HG02938 (cell line): Measurements from ENCODE around the gene PBX4.

Source experiments
- ATAC-seq: cut with Tn5 transposase; IDR thresholded peaks from one replicate; pipeline ENCODE4 v1.9.1; 2021; ENCODE audit warnings: mild to moderate bottlenecking, moderate library complexity; ENCODE audit not compliant: unreplicated experiment

The PBX4 gene

DNA sequence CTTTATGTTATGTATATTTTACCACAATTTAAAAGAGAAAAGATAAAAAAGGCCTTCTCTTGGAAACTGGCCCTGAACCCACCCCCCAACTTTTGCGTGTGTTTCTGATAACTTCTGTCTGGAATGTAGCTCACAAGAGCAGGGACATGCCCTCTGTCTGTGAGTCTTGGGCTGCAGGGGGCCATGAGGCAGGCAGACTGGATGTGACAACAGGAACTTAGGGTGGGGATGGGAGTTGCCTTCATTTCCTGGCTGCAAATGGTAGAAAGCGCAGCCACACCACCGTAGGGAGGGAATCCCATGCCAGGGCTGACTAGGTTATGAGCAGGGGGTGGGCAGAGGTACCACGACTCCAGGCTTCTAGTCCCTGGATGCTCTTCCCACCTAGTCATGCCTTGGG, 58.6 kb downstream of the PBX4 start:
- ATAC-seq: no peak

DNA sequence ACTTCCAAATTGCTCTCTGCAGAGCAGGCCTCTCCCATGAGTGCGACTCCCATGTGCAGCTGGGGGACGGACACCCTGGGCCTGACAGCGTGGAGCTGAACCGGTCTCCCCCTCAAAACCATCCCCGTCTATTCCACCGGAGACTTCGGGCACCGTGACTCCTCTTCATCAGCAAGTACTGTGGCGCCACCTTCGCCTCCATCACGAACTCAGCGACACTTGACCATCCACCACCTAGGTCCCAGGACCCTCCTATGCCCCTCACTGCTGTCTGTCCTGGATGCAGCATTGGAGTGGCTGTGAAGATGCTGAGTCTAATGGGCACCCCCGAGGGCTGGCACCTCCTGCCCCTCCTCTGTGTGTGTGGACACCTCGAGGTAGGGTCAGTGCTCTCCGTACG, 59.9 kb downstream of the PBX4 start:
- ATAC-seq: no peak

DNA sequence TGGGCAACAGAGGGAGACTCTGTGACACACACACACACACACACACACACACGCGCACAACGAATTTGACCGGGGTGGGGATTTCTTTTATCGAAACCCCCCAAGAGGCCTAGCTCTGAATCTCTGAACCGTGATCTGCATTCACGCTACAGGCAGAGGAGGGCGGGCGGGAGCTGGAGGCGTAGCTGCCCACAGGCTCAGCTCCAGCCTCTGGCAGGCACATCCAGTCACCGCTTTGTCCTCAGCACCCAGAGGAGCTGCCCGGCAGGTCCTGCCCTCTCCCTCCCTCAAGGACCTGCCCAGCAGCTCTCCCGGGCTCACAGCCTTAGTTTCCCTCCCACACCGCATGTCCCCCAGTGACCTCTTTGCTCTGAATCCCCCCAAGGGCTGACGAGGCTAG, 60.4 kb downstream of the PBX4 start:
- ATAC-seq: no peak

DNA sequence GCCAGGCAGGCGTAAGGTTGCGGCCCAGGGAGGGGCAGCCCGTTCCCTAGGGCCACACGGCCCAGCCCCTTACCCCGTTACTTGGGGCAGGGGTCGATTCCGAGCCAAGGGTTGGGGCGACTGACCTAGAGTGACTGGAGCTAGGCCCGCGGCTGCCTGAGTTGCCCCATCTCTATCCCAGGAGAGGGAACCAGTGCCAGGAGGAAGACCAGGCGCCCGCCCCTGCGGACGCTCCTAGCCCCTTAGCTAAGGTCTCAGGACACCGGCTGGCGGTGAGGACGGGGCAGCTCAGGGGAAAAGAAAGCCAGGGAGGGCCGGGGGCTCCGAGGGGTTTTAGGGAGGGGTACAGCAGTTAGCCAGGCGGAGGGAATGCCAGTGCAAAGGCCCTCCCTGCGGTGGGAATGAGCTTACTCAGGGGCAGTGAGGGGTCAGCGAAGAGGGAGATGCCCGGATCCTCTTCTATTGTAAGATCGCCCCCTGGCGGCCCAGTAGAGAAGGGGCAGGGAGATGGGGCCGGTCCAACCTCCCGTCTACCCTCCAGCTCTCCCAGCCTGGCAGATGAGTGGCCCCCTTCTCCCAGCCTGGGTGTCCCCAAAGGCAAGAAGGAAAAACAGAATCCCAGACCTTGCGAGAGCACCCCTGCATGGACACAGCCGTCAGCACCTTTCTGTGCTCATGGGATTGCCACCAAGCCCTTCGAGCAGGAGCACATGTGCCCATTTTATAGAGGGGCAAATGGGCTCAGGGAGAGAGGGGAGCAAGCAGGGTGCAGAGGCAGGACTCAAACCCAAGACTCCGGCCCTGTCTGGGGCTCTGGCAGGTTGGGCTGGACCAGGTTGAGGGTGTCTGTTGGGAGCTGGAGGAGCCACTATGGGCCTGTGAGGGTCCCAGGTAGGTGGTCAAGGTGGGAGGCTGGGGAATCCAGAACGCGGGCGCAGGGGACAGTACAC, 64.1 kb downstream of the PBX4 start:
- ATAC-seq: no peak

DNA sequence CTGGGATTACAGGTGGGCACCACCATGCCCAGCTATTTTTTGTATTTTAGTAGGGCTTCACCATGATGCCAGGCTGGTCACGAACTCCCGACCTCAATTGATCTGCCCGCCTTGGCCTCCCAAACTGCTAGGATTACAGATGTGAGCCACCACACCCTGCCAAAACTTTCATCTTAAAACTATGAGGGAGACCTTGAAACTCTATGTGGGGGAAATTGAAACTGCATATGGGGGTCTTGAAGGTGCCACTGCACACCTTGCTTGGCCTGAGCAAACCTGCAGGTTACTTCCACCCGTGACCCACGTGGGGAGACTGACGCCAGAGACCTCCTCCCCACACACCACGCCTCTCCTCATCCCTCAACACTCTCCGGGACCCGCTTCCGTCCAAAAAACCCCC, 64.8 kb downstream of the PBX4 start:
- no peak for ATAC-seq

DNA sequence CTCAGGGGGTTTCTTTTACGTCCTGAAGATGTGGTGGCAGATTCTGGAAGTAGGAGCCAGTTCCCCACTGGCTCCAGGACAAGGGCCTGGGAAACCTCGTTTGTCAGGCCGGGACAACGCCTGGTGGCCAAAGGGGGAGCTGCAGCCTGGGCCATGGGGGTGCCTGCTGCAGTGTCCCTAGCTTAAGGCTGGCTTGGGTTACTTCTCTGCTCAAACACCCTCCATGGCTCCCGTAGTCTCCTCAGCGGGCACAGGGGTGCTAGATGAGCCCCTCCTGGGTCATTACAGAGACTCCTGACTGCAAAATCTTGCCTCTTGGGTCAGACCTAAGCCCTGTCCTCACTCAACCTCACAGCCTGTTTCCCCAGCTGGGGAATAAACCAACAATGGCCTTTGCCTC, 65.7 kb downstream of the PBX4 start:
- no peak for ATAC-seq

DNA sequence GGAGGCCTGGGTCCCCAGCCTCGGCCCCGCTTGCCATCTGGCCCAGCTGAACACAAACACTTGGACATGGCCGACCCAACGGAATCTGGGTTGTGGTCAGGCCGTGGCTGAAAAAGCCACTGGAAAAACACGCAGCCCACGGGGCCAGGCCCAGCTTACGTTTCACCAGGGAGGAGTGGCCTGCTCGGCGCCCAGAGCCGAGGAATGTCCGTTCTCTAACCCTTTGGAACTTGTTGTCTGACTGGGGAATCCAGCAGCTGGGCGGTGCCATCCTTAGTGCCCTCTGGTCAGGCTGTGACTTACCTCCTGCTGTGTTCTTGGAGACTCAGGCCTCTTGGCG, 66.7 kb downstream of the PBX4 start:
- no peak for ATAC-seq

DNA sequence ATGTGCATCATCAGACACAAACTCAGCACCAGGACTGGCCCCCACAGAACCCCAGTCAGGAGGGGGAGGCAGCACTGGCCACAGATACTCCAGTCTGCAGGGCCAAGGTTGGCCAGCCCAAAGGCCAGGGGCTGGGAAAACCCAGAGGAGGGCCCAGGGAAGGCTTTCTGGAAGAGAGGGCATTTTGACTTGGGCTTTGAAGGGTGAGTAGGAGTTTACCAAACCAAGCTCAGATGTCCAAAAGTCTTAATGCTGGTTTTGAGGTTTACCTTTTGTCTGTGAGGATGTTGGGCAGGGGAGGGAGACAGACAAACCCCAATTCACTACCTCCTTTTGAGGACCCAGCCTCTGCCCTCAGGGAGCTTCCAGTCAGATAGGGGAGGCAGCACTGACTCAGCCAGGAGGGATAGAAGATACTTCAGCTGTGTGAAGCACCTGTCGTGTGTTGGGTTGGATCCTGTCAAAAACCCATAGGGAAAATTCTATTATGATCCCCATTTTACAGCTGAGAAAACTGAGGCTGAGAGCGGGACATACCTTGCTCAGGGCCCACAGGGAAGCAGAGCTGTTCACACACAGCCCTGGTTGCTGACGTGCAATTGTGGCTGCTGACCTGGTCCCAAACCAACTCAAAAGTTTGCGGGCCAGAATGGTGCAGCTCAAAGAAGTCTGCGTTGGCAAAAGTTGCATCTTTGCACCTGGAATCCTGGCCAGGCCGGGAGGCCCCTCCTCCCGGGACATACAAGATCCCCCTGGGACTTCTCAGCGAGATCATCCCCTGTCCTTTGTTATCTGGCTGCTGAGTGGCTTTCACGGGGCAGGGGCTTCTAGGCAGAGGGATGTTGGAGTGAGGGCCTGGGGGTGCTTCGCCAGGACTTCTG, 67.3 kb downstream of the PBX4 start:
- ATAC-seq: no peak

DNA sequence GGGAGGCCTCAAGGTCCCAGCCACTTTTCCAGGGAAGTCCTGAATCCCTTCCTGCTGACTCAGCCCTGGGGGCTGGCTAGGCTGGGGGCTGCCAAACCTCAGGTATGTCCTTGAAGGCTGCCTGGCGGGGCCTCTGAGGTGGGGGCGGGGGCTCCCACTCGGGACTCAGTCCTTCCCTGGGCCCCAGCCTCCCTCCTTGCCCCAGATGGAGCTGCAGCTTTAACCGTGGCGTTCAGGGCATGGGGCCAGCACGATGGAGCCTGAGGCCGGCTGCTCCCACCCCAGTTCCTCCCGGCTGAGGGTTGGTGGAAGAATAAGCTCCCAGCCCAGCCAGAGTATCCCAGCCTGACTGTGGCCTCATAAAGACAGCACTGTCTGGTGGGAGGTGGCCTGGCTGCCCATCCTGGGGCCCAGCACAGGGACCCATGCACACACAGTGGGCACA, 68.0 kb downstream of the PBX4 start:
- ATAC-seq: no peak

DNA sequence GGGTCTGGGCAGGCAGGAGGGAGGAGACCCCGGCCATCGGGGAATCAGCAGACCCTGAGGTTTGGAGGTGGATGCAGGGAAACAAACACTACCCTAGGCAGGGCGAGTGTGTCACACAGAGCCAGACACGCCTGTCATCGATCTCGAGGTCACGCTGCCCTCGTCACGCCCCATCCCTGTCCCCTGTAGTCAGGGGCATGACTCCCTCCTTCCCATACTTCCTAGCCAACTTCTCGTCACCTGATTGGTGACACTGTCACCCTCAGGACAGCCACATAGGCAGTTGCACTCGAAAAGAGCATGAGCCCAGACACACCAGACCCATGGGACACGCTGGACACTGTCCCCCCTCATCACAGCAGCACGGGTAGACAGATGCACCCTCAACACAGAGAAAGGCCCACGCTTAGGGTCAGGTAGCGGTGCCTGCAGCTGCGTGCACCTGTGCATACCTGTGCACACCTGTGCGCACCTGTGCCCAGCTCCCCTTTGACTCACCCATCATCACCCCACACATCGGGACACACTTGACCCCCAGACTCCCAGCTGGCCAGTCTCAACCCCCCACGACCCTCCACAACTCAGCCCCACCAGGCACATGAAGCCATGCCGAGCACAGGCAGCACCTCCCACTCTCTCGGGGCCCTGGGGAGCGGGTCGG, 68.6 kb downstream of the PBX4 start:
- no peak for ATAC-seq

DNA sequence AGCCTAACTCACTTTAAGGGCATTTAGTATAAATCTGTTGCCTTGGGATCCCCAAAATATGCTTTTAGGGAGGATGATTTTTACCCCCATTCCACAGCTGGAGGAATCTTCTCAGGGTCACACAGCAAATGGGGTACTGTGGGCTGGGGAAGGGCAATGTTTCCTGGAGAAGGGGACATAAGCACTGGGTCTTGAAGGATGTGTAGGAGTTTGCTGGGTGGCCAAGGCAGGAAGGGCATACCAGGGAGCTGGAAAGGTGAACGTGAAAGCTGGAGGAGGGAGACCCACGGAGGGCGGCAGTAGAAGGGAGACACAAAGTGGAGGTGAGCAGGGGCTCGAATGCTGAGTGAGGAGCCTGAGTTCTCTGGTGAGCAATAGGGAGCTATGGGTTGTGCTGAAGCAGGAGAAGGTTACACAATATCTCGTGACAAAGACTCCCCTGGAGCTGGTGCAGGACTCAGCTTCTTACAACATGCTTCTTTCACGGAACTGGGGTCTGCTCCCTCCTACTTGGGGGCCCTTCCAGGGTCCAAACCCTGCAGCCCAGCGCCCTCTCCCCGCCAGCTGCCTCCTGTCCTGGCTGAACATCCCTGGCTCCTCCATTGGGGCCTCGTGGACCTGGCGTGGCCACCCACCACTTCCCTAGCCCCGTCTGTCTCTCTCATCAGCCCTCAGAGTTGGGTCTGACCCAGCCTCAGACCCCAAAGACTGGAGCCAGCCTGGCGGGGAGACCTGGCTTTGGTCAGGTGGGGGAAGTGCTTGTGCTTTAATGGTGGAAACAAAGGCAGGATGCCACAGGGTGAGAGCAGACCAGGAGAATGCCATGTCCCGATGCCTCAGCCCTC, 69.3 kb downstream of the PBX4 start:
- ATAC-seq: no peak

DNA sequence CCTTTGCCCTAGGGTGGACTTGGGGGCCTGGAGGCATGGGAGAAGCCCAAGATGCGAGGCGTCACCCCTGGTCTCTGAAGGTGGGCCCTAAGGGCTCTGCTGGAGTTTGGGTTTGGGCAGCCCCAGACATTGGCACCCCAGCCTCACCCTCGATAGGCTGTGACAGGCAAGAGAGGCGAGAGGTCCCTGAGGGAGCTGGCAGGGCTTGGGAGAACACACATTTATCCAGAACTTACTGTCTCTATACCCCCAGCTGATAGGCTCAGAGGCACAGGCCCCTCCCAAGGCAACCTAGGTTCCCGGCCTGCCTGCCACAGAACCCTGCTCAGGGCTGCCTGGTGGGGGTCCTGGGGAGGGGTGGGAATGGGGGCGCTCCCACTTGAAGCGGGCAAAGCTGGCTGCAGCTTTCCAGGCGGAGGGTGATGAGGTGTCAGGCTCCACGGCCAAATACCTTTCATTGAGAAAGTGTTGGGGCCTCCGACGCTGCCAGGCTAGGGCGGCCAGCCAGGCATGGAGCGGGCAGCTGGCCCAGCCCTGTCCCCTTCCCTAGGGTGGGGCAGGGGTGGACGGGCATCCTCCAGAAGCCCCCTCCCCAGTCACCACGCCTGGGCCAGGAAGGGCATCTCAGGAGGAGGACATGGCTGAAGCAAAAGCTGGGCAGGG, 70.7 kb downstream of the PBX4 start:
- ATAC-seq: no peak

DNA sequence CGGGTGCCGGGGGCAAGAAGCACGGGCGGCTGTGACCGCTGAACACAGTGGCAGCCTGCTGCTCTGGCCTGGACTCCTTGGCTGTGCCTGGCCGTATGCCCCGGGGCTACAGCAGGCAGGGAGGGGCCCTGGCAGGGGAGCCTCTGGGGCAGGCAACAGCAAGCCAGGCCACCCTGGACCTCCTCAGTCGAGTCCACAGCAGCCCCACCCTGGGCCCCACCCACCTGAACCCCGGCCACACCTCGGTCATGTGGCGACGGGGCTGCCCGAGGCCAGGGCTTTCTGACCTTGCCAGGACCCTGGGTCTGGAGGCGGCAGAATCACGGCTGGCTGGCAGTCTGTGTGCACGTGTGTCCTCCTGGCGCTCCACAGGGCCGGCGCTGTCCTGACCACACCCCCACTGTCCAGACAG, 71.7 kb downstream of the PBX4 start:
- no peak for ATAC-seq

DNA sequence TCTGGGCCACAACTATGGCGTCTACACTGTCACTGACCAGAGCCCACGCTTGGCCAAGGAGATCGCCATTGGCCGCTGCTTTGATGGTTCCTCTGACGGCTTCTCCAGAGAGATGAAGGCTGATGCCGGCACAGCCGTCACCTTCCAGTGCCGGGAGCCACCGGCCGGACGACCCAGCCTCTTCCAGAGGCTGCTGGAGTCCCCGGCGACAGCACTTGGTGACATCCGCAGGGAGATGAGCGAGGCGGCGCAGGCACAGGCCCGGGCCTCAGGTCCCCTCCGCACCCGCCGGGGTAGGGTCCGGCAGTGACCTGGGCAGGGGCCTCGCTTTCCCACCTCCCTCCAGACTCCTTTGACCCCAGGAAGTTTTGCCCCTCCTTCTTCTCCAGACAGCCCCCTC, 72.8 kb downstream of the PBX4 start:
- no peak for ATAC-seq

DNA sequence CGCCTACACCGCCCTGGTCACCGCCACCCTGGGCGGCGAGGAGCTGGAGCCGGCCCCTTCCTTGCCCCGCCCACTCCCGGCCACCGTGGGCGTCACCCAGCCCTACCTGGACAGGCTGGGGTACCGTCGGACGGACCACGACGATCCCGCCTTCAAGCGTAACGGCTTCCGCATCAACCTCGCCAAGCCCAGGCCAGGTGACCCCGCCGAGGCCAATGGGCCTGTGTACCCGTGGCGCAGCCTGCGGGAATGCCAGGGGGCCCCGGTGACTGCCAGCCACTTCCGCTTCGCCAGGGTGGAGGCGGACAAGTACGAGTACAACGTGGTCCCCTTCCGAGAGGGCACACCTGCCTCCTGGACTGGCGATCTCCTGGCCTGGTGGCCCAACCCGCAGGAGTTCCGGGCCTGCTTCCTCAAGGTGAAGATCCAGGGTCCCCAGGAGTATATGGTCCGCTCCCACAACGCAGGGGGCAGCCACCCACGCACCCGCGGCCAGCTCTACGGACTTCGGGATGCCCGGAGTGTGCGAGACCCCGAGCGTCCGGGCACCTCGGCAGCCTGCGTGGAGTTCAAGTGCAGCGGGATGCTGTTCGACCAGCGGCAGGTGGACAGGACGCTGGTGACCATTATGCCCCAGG, 73.4 kb downstream of the PBX4 start:
- ATAC-seq: no peak

DNA sequence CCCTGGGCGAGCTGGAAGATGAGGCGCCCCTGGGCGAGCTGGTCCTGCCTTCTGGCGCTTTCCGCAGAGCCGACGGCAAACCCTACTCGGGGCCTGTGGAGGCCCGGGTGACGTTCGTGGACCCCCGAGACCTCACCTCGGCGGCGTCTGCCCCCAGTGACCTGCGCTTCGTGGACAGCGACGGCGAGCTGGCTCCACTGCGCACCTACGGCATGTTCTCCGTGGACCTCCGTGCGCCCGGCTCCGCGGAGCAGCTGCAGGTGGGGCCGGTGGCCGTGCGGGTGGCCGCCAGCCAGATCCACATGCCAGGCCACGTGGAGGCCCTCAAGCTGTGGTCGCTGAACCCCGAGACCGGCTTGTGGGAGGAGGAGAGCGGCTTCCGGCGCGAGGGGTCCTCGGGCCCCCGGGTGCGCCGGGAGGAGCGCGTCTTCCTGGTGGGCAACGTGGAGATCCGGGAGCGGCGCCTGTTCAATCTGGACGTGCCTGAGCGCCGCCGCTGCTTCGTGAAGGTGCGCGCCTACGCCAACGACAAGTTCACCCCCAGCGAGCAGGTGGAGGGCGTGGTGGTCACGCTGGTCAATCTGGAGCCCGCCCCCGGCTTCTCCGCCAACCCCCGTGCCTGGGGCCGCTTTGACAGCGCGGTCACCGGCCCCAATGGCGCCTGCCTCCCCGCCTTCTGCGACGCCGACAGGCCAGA, 74.1 kb downstream of the PBX4 start:
- no peak for ATAC-seq

DNA sequence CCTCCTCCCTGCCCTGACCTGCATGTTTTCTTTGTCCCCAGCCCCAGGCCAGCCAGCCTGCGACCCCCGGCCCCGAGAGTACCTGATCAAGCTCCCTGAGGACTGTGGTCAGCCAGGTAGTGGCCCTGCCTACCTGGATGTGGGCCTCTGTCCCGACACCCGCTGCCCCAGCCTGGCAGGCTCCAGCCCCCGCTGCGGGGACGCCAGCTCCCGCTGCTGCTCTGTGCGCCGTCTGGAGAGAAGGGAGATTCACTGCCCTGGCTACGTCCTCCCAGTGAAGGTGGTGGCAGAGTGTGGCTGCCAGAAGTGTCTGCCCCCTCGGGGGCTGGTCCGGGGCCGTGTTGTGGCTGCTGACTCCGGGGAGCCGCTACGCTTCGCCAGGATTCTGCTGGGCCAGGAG, 74.8 kb downstream of the PBX4 start:
- no peak for ATAC-seq

DNA sequence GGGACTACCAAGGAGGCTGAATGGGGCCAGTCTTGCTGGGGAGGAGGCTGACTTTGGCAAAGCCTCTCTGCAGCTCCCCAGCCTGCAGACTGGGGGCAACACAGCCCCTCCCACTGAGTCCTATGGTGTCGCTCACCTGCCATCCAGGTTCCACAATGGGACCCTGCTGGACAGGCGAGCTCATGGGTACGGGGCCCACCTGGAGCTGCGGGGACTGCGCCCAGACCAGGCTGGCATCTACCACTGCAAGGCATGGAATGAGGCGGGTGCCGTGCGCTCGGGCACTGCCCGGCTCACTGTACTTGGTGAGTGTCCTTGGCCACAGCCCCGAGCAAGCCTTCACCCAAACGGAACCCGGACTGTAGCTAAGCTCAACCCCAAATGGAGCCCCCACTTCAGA, 75.4 kb downstream of the PBX4 start:
- ATAC-seq: no peak

DNA sequence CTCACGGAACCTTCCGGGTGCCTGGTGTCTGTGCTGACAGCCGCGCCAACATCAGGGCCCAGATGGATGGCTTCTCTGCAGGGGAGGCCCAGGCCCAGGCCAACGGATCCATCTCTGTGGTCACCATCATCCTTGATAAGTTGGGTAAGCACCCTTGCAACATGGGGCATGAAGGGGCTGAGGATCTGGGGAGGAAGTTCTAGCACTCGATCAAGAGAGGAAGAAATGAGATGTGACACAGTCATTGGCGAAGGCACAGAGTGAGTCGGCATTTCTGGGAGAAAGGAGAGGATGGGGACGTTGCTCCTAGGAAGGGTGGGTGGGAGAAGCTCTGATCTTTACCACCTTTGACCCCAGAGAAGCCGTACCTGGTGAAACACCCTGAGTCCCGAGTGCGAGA, 76.0 kb downstream of the PBX4 start:
- no peak for ATAC-seq
